Left ventricle myocardium inferior (tissue), 1 donor: Measurements from ENCODE around the gene ALOX15. TPM values are rescaled to one million over a fixed set of nuclear protein-coding genes. Genes with fewer than 3 reads are reported as not detected.
"Not testable (repeated sequence)": the region's sequence is repeated elsewhere in the genome, so short reads cannot be mapped to it uniquely, and the experiment has no call there.

Experiments
- DNase-seq: peaks from one replicate; pipeline ENCODE4 v3.0.0-alpha.2; 2020
- H3K27ac ChIP-seq: fragments of 200-600 bp; replicated peaks from 2 replicates; pipeline ENCODE4 v1.8.0; 2021
- H3K27me3 ChIP-seq: fragments of 200-600 bp; 2 replicates; pipeline ENCODE4 v1.8.0; 2021; ENCODE audit warnings: low read depth
- H3K36me3 ChIP-seq: fragments of 200-600 bp; 2 replicates; pipeline ENCODE4 v1.8.0; 2021
- H3K4me1 ChIP-seq: fragments of 200-600 bp; 2 replicates; pipeline ENCODE4 v1.8.0; 2021
- H3K4me3 ChIP-seq: fragments of 200-600 bp; 2 replicates; pipeline ENCODE4 v1.8.0; 2021; ENCODE audit warnings: mild to moderate bottlenecking, moderate library complexity
- H3K9me3 ChIP-seq: fragments of 200-600 bp; replicated peaks from 2 replicates; pipeline ENCODE4 v1.8.0; 2021
- intact Hi-C: fragments of 100-400 bp; cut with micrococcal nuclease; formaldehyde crosslinking; loops from one replicate; pipeline ENCODE4 v1.11.0; 2022
- total RNA-seq: library from RNA; stranded (reverse); fragmentation: NEBNext Ultra II Directional; extraction: Animal tissue kit (Norgen Biotek cat#: 25700); gene quantifications from one replicate; pipeline ENCODE4 v1.2.1, GENCODE V29; 2021
- TF ChIP-seq, protein P1 (sequence below): fragments of 200-600 bp; IDR thresholded peaks from 2 replicates; pipeline ENCODE4 v1.8.0; 2021; ENCODE audit warnings: antibody characterized with exemption, mild to moderate bottlenecking, borderline replicate concordance
- donor health status: DM: no; HTN: yes; CAD: no; lungs with severe emphysema.

The ALOX15 gene
- total RNA-seq, 1 donor from 2014 or later: 0.33 TPM

DNA sequence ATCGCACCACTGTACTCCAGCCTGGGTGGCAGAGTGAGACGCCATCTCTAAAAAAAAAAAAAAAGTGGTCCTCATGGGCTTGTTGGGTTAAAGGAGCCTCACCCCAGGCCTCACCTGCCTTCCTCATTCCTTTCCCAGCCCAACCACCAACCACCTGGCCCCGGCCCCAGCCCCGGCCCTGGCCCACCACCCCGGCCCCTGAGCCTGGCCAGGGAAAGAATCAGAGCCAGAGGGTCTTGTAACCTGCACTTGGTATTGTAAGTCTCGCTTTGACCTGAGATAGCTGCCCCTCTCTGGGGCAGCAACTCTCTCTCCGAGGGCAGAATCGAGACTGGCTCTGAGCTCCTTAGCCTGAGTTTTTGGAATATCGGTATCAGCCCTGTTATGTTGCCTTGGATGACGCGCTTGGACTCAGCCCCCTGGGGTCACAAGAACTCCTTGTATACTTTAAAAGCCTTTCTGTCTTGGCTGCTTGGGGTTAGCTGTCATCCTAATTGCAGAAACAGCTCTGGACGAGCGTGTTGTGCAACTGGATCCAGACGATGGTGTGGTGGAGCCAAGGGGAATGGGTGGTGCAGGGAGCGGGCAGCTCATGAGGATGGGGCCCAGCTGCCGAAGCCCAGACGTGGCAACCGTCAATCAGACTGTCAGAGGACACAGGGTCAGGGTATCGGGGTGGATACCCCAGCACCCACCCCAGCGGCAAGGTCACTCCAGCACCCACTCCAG lies 42.5 kb downstream of the ALOX15 start:
- peak; percentile 77 for DNase-seq
- TF ChIP-seq, protein P1, sequence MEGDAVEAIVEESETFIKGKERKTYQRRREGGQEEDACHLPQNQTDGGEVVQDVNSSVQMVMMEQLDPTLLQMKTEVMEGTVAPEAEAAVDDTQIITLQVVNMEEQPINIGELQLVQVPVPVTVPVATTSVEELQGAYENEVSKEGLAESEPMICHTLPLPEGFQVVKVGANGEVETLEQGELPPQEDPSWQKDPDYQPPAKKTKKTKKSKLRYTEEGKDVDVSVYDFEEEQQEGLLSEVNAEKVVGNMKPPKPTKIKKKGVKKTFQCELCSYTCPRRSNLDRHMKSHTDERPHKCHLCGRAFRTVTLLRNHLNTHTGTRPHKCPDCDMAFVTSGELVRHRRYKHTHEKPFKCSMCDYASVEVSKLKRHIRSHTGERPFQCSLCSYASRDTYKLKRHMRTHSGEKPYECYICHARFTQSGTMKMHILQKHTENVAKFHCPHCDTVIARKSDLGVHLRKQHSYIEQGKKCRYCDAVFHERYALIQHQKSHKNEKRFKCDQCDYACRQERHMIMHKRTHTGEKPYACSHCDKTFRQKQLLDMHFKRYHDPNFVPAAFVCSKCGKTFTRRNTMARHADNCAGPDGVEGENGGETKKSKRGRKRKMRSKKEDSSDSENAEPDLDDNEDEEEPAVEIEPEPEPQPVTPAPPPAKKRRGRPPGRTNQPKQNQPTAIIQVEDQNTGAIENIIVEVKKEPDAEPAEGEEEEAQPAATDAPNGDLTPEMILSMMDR: no peak
- H3K27ac ChIP-seq: peak overlapping the region; percentile 95
- no peaks in the 10 kb centered on the region for H3K9me3 ChIP-seq
- intact Hi-C loops: no loop called here
- peaks cover 13% of the 10 kb centered on the region for H3K36me3 ChIP-seq
- H3K27me3 ChIP-seq: no peaks in the 10 kb centered on the region
- H3K4me3 ChIP-seq: peak overlapping the region; percentile 17
- peaks cover 68% of the 10 kb centered on the region for H3K4me1 ChIP-seq

DNA sequence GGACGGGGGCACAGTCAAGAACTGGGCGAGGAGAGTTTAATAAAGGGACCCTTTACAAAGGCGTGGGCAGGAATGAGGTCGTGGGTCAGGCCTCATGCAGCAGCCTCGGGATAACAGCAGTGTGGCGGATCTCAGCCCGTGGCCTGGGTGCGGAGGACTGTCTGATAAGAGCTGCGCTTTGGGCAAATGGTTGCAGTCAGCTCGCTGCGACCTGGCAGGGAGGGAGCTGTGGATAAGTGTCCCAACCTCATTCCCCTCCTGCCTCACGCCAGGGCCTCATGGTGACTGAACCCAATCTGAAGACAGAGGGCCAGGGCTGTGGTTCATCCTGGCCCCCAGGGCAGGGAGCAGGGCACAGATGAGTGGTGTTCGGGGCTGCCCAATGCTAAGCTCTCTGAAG lies 43.5 kb downstream of the ALOX15 start:
- peak overlapping the region; percentile 95 for H3K27ac ChIP-seq
- TF ChIP-seq, protein P1: no peak
- no peak overlapping the region for H3K4me3 ChIP-seq
- H3K4me1 ChIP-seq: peaks cover 65% of the 10 kb centered on the region
- no peaks in the 10 kb centered on the region for H3K27me3 ChIP-seq
- intact Hi-C loops: no loop called here
- H3K36me3 ChIP-seq: peaks cover 13% of the 10 kb centered on the region
- DNase-seq: peak; percentile 48
- no peaks in the 10 kb centered on the region for H3K9me3 ChIP-seq

DNA sequence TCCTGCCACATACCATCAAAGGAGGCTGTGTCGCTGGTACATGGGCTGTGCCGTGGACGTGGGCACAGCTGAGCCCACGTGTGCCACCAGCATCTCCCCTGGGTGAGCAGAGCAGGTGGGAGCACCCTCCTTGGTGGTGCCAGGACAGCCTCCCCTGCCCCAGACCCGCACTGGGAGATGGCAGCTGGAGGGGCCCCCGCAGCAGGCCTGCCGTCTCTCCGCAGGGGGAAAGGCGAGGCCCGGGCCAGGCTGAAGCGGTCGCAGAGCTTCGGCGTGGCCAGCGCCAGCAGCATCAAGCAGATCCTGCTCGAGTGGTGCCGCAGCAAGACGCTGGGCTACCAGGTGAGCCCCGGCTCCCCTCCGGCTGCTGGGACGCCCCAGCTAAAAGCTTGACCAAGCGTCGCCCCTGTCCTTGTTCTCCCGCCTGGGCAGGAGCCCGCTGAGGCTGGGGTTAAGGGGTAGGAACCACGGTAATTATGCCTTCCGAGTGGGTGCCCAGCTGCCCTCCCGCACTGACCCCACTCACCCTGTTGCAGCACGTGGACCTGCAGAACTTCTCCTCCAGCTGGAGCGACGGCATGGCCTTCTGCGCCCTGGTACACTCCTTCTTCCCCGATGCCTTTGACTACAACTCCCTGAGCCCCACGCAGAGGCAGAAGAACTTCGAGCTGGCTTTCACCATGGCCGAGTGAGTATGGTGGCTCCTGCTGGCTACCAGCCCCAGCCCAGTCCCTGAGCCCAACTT lies 44.7 kb downstream of the ALOX15 start:
- DNase-seq: no peak
- peak overlapping the region; percentile 95 for H3K27ac ChIP-seq

DNA sequence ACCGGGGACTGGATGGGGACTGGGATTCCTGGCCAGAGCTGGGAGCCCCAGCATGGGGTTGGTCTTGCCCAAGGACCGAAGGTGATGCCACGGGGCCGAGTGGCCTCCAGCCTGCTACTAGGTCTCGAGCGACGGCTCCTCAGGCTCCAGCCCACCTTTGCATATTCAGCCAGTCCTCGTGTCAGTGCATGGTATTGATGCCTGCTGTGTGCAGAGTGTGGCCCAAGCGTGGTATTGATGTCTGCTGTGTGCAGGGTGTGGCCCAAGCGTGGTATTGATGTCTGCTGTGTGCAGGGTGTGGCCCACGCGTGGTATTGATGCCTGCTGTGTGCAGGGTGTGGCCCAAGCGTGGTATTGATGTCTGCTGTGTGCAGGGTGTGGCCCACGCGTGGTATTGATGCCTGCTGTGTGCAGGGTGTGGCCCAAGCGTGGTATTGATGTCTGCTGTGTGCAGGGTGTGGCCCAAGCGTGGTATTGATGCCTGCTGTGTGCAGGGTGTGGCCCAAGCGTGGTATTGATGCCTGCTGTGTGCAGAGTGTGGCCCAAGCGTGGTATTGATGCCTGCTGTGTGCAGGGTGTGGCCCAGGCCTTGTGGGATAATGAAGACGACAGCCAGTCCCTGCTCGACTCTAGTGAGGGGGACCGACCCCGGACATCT lies 45.7 kb downstream of the ALOX15 start:
- DNase-seq, intact Hi-C loops, H3K4me3 ChIP-seq, H3K9me3 ChIP-seq, H3K27me3 ChIP-seq, H3K27ac ChIP-seq: not testable (repeated sequence)
- peaks cover 13% of the 10 kb centered on the region for H3K36me3 ChIP-seq
- H3K4me1 ChIP-seq: peaks cover 62% of the 10 kb centered on the region

More for the DNA sequence above, 44.7 kb downstream of the ALOX15 start:
- TF ChIP-seq, protein P1: no peak
- peaks cover 61% of the 10 kb centered on the region for H3K4me1 ChIP-seq
- intact Hi-C loops: no loop called here
- no peaks in the 10 kb centered on the region for H3K9me3 ChIP-seq
- H3K27me3 ChIP-seq: no peaks in the 10 kb centered on the region
- peaks cover 13% of the 10 kb centered on the region for H3K36me3 ChIP-seq
- no peak overlapping the region for H3K4me3 ChIP-seq

DNA sequence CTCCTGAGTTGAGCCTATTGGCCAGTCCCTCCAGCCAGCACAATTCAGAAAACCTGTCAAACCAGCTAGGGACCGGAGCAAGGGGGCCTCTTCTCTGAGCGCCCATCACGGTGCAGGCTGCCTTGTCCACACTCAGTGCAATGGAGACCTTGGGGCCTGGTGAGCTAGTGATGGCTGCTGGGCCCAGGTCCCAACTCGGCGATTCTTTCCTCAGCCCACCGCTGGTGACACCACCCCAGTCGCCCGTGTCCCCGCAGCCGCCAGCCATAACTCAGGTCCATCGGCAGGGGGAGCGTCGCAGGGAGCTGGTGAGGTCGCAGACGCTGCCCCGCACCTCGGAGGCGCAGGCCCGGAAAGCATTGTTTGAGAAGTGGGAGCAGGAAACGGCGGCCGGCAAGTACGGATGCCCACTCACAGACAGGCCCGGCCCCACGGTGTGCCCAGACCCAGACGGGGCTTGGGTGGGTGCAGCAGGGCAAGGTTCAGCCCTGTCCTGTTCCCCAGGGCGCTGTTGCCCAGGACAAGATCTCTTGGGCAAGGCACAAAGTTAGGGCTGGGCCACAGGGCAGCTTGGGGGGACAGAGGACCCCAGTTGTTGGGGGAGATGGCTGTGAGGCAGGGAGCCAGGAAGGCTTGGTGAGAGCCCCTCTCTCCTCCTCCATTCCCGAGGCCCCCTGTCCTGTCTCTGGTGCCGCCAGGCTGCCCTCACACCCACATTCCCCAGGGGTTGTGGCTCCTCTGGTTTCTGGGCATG lies 46.4 kb downstream of the ALOX15 start:
- H3K9me3 ChIP-seq: no peaks in the 10 kb centered on the region
- no peak overlapping the region for H3K4me3 ChIP-seq
- H3K36me3 ChIP-seq: peaks cover 13% of the 10 kb centered on the region
- peak overlapping the region; percentile 19 for H3K27ac ChIP-seq
- intact Hi-C loops: no loop called here
- H3K4me1 ChIP-seq: peaks cover 64% of the 10 kb centered on the region
- TF ChIP-seq, protein P1: peak; percentile 51
- no peaks in the 10 kb centered on the region for H3K27me3 ChIP-seq
- no peak for DNase-seq
